BJ (cell line): ENCODE results near the gene CACNA1I. TPM values are rescaled to one million over a fixed set of nuclear protein-coding genes. Genes with fewer than 3 reads are reported as not detected.

ENCODE experiments used
- CTCF ChIA-PET: fragments of 350-600 bp; formaldehyde crosslinking; extraction: SDS; loops from one replicate; lab custom pipeline; 2021; ENCODE audit warnings: antibody characterized with exemption, inconsistent platforms; lab: Yijun Ruan, JAX
- POLR2A ChIA-PET: fragments of 300-600 bp; sonication (Branson Sonifier 250); formaldehyde crosslinking; extraction: SDS; loops from one replicate; lab custom pipeline; 2021; ENCODE audit warnings: antibody characterized with exemption; lab: Charles Lee
- DNase-seq: peaks from one replicate; pipeline ENCODE4 v3.0.0-alpha.2; 2011; ENCODE audit warnings: low read depth
- H3K27me3 ChIP-seq: 2 replicates; pipeline ENCODE4 v1.6.0; 2011; ENCODE audit warnings: low read length; ENCODE audit not compliant: control insufficient read depth, insufficient read depth
- H3K36me3 ChIP-seq: 2 replicates; pipeline ENCODE4 v1.5.1; 2011; ENCODE audit warnings: low read length; ENCODE audit not compliant: control insufficient read depth, insufficient read depth
- H3K4me3 ChIP-seq: 2 replicates; pipeline ENCODE4 v1.5.1; 2011; ENCODE audit warnings: low read depth, mild to moderate bottlenecking, control low read depth, low read length
- CTCF ChIP-seq: IDR thresholded peaks from 2 replicates; pipeline ENCODE4 v1.5.1; 2011; ENCODE audit warnings: low read depth, mild to moderate bottlenecking, control low read depth, inconsistent platforms, low read length, moderate library complexity; ENCODE audit not compliant: insufficient read depth
- polyA plus RNA-seq: library from polyadenylated mRNA; depleted of rRNA; stranded (reverse); fragments of >200 nt; gene quantifications from 2 replicates; pipeline ENCODE4 v1.2.3, GENCODE V29; 2011

CACNA1I gene
- polyA plus RNA-seq, 1 experiment, result 0.01 TPM

- CTCF ChIA-PET, result no interaction called here
- no peak for TF ChIP-seq CTCF
Measured at GRCh38 chr22:39665229-39665628, 94.7 kb downstream of the CACNA1I start.

GRCh38 chr22:39665661-39666431 is 95.3 kb downstream of the CACNA1I start:
- Histone ChIP-seq H3K27me3 (peaks cover 17% of the 10 kb centered on the region), H3K4me3 (no peak overlapping the region), H3K36me3 (no peaks in the 10 kb centered on the region)
- ChIA-PET POLR2A (no interaction called here), CTCF (no interaction called here)
- no peak for TF ChIP-seq CTCF
- no peak for DNase-seq

More at GRCh38 chr22:39665229-39665628, 94.7 kb downstream of the CACNA1I start:
- H3K36me3 ChIP-seq, result no peaks in the 10 kb centered on the region
- H3K4me3 ChIP-seq, result no peak overlapping the region
- no peak for DNase-seq
- peaks cover 21% of the 10 kb centered on the region for H3K27me3 ChIP-seq
- POLR2A ChIA-PET, result no interaction called here

GRCh38 chr22:39666495-39666894 is 95.9 kb downstream of the CACNA1I start:
- ChIA-PET POLR2A (no interaction called here), CTCF (no interaction called here)
- no peak for DNase-seq
- peaks cover 14% of the 10 kb centered on the region for H3K27me3 ChIP-seq
- H3K4me3 ChIP-seq, result no peak overlapping the region
- H3K36me3 ChIP-seq, result no peaks in the 10 kb centered on the region
- no peak for TF ChIP-seq CTCF

- TF ChIP-seq CTCF, result no peak
- CTCF ChIA-PET, result no interaction called here
- H3K27me3 ChIP-seq, result peaks cover 10% of the 10 kb centered on the region
- POLR2A ChIA-PET, result no interaction called here
- H3K4me3 ChIP-seq, result no peak overlapping the region
- no peak for DNase-seq
- H3K36me3 ChIP-seq, result no peaks in the 10 kb centered on the region
Measured at GRCh38 chr22:39666926-39667325, 96.4 kb downstream of the CACNA1I start.

- no peak for DNase-seq
- Histone ChIP-seq H3K36me3 (no peaks in the 10 kb centered on the region), H3K4me3 (no peak overlapping the region), H3K27me3 (no peaks in the 10 kb centered on the region; the same call in 1 of the 2 replicates)
- no peak for TF ChIP-seq CTCF
- ChIA-PET POLR2A (no interaction called here), CTCF (no interaction called here)
Measured at GRCh38 chr22:39669432-39669831, 98.9 kb downstream of the CACNA1I start.
